Endothelial cell (in vitro differentiated cells): Measurements from ENCODE around the gene KIAA0513. TPM values are rescaled to one million over a fixed set of nuclear protein-coding genes. Genes with fewer than 3 reads are reported as not detected.
A peak's percentile ranks its signal among the peaks of the same experiment; 100 is the strongest.

Experiments used
- DNase-seq: peaks from one replicate; pipeline ENCODE4 v3.0.0; 2021; ENCODE audit warnings: low spot score
- H3K27ac Mint-ChIP-seq: one replicate; pipeline ENCODE4 v1.8.0; 2021; ENCODE audit warnings: mixed read lengths, inconsistent platforms; ENCODE audit not compliant: unreplicated experiment
- H3K27me3 Mint-ChIP-seq: one replicate; pipeline ENCODE4 v1.8.0; 2021; ENCODE audit warnings: mild to moderate bottlenecking, moderate library complexity, mixed read lengths, inconsistent platforms; ENCODE audit not compliant: unreplicated experiment
- H3K36me3 Mint-ChIP-seq: one replicate; pipeline ENCODE4 v1.8.0; 2021; ENCODE audit warnings: mild to moderate bottlenecking, low read depth, mixed read lengths, inconsistent platforms; ENCODE audit not compliant: unreplicated experiment
- H3K4me1 Mint-ChIP-seq: one replicate; pipeline ENCODE4 v1.8.0; 2021; ENCODE audit warnings: mild to moderate bottlenecking, mixed read lengths, inconsistent platforms; ENCODE audit not compliant: unreplicated experiment
- H3K4me3 Mint-ChIP-seq: one replicate; pipeline ENCODE4 v1.8.0; 2021; ENCODE audit warnings: mild to moderate bottlenecking, mixed read lengths, inconsistent platforms; ENCODE audit not compliant: unreplicated experiment
- H3K9me3 Mint-ChIP-seq: one replicate; pipeline ENCODE4 v1.8.0; 2021; ENCODE audit warnings: mixed read lengths, inconsistent platforms; ENCODE audit not compliant: unreplicated experiment
- total RNA-seq: library from RNA; stranded (reverse); fragmentation: NEBNext Ultra II Directional; extraction: Animal tissue kit (Norgen Biotek cat#: 25700); gene quantifications from one replicate; pipeline ENCODE4 v1.2.1, GENCODE V29; 2021; ENCODE audit not compliant: unreplicated experiment
- TF ChIP-seq, protein P1 (sequence below): fragments of 200-600 bp; sonication (generic); IDR thresholded peaks from one replicate; pipeline ENCODE4 v1.5.0; 2021; ENCODE audit warnings: antibody characterized with exemption; ENCODE audit not compliant: unreplicated experiment

Gene KIAA0513
- total RNA-seq, 1 donor from 2014 or later: 5.5 TPM

DNA sequence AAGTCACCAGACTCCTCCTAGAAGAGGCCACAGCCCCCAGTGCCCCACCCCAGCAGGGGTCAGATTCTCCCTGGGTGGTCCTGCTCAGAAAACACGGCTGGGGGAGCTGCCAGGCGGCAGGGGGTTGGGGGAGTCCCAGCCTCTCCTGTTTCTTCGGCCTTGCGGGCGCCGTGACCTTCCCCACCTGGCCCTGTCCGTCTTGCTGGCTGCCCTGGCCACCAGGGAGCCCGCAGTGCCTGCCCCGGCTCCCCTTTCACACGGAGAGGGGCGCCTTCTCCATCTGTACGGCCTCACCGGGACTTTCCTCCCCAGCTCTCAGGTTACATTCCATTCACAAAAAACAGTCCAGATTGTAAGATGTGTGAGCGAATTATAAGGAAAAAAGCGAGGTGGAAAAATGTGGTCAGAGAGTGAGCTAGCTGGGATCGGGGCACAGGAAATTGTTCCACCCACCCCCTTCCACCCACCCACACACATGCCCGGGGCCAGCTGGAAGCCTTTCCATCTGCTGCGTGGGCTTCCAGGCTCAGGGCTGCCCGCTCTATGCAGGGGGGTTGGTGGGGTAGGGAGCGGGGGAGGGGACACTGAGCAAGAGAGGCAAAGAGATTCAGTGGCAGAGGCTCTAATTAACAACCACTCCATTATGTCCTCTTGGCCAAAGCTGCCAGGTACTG lies 99.2 kb downstream of the KIAA0513 start:
- Mint-ChIP-seq H3K27me3 (no peaks in the 10 kb centered on the region), H3K4me3 (no peak overlapping the region), H3K36me3 (no peaks in the 10 kb centered on the region), H3K9me3 (no peaks in the 10 kb centered on the region), H3K27ac (no peak overlapping the region), H3K4me1 (peaks cover 15% of the 10 kb centered on the region)
- no peak for DNase-seq
- TF ChIP-seq, protein P1, sequence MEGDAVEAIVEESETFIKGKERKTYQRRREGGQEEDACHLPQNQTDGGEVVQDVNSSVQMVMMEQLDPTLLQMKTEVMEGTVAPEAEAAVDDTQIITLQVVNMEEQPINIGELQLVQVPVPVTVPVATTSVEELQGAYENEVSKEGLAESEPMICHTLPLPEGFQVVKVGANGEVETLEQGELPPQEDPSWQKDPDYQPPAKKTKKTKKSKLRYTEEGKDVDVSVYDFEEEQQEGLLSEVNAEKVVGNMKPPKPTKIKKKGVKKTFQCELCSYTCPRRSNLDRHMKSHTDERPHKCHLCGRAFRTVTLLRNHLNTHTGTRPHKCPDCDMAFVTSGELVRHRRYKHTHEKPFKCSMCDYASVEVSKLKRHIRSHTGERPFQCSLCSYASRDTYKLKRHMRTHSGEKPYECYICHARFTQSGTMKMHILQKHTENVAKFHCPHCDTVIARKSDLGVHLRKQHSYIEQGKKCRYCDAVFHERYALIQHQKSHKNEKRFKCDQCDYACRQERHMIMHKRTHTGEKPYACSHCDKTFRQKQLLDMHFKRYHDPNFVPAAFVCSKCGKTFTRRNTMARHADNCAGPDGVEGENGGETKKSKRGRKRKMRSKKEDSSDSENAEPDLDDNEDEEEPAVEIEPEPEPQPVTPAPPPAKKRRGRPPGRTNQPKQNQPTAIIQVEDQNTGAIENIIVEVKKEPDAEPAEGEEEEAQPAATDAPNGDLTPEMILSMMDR: no peak

DNA sequence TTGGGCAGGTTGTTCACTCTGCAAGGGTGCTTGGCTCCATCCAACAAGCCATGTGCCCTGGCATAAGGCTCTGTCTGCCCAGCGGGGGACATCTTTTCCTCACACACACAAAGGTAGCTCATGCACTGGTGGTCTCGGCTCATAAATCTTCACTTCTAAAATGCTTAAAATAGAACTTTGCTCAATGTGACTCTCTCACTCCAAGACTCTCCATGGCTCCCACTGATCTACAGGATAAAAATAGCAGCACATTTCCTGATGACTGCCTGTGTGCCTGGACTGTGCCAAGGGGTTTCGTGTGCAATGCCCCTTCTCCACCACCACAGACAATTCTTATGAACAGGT lies 99.8 kb downstream of the KIAA0513 start:
- H3K36me3 Mint-ChIP-seq: no peaks in the 10 kb centered on the region
- peak overlapping the region; percentile 45 for H3K27ac Mint-ChIP-seq
- H3K9me3 Mint-ChIP-seq: no peaks in the 10 kb centered on the region
- TF ChIP-seq, protein P1: no peak
- H3K4me3 Mint-ChIP-seq: no peak overlapping the region
- no peak for DNase-seq
- no peaks in the 10 kb centered on the region for H3K27me3 Mint-ChIP-seq
- peaks cover 15% of the 10 kb centered on the region for H3K4me1 Mint-ChIP-seq

DNA sequence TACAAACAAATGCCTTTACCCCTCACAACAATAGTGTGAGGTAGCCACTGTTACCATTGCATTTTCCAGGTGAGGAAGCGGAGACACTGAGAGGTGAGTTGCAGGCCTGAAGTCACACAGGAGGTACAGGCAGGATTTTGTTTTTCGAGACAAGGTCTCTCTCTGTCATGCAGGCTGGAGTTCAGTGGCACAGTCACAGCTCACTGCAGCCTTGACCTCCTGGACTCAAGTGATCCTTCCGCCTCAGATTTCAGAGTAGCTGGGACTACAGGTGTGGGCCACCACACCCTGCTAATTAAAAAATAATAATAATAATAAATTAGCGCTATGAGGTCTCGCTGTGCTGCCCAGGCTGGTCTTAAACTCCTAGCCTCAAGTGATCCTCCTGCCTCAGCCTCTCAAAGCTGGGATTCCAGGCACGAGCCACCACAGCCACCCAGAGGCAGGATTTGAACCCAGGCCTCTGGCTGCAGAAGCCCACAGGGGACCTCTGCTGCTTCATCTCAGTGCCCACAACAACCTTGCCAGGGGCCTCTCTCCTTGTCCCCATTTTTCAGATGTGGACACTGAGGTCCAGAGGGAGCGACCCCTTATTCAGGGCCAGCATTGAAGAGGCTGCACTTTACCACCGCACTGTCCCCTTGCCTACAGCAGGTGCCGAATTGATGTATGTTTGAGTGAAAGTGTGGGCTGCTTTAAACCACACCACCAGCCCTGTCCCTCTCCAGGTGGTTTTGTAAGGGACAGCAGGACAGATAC lies 100.7 kb downstream of the KIAA0513 start:
- Mint-ChIP-seq H3K27me3 (no peaks in the 10 kb centered on the region), H3K4me1 (peaks cover 15% of the 10 kb centered on the region), H3K27ac (no peak overlapping the region), H3K9me3 (no peaks in the 10 kb centered on the region), H3K4me3 (no peak overlapping the region), H3K36me3 (no peaks in the 10 kb centered on the region)
- no peak for DNase-seq
- TF ChIP-seq, protein P1: no peak

DNA sequence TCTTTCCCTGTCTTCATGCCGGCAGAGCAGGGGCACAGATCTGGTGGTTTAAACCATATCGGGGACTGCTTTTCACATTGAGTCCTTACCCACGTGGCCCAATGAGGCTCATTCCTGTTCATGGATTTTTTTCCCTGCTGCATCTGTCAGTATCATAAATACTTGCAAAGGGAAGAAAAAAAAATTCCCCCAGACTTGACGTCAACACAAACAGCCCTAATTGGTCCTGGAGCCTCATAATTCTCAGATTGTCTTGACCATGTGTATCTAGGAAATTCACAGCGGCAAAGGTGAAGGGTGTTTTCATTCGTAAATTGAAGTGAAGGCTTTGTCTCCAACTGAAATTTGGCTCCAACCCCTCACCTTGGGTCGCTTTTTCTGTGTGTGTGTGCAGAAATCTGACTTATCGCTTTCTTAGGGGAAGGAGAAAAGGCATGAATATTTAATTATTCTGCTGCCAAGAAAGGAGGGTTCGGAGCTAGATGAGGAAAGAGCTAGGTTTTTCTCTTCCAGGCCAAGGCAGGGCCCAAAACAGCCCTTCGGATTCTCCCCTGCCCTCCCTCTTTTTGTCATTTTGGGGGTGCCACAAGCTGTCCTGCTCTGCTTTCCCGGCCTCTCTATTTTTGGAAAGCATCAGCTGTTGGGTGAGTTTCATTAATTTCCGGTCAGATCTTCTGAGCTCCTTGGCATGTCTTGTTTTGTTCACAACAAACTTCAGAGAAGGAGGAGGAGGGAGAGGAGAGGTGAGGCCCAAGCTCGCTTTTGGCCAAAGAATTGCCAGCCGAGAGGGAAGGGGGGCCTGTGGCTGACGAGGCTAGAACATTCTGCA lies 102.5 kb downstream of the KIAA0513 start:
- TF ChIP-seq, protein P1: no peak
- no peak overlapping the region for H3K4me3 Mint-ChIP-seq
- no peaks in the 10 kb centered on the region for H3K36me3 Mint-ChIP-seq
- H3K27me3 Mint-ChIP-seq: no peaks in the 10 kb centered on the region
- no peaks in the 10 kb centered on the region for H3K9me3 Mint-ChIP-seq
- no peak overlapping the region for H3K27ac Mint-ChIP-seq
- no peak for DNase-seq
- H3K4me1 Mint-ChIP-seq: peaks cover 15% of the 10 kb centered on the region
